Tibial nerve (tissue), 4 donors: Measurements from ENCODE around the gene NKX2-2. TPM values are rescaled to one million over a fixed set of nuclear protein-coding genes. Genes with fewer than 3 reads are reported as not detected.

ENCODE experiments used
- DNase-seq, 2 donors: peaks; one replicate each; pipeline ENCODE4 v3.0.0-alpha.2; 2019; ENCODE audit warnings: low spot score in 2 of 2
- H3K27ac ChIP-seq, 4 donors: fragments of 200-600 bp; sonication (generic) in 3 of 4; one replicate each; pipeline ENCODE4 v1.5.1; 2017 to 2019; ENCODE audit warnings: mild to moderate bottlenecking in 1 of 4
- H3K27me3 ChIP-seq, 2 donors: fragments of 200-600 bp; sonication (generic) in 1 of 2; one replicate each; pipeline versions ENCODE4 v1.5.1 to v1.6.0; 2017 to 2019
- H3K36me3 ChIP-seq, 3 donors: fragments of 200-600 bp; sonication (generic); one replicate each; pipeline ENCODE4 v1.5.1; 2018 to 2019
- H3K4me1 ChIP-seq, 4 donors: fragments of 200-600 bp; sonication (generic) in 3 of 4; one replicate each; pipeline ENCODE4 v1.5.1; 2017 to 2019
- H3K4me3 ChIP-seq, 4 donors: fragments of 200-600 bp; sonication (generic) in 3 of 4; one replicate each; pipeline ENCODE4 v1.5.1; 2017 to 2019; ENCODE audit warnings: mild to moderate bottlenecking in 1 of 4, moderate library complexity in 1 of 4
- H3K9me3 ChIP-seq, 4 donors: fragments of 200-600 bp; sonication (generic) in 3 of 4; one replicate each; pipeline ENCODE4 v1.5.1; 2017 to 2019
- EP300 ChIP-seq, 2 donors: sonication (generic); formaldehyde crosslinking; IDR thresholded peaks; one replicate each; pipeline ENCODE4 v1.6.1; 2017; ENCODE audit warnings: antibody characterized with exemption in 2 of 2, mild to moderate bottlenecking in 1 of 2
- POLR2A ChIP-seq, 2 donors: fragments of 450-650 bp; IDR thresholded peaks; one replicate each; pipeline ENCODE4 v1.6.1; 2017; ENCODE audit warnings: antibody characterized with exemption in 2 of 2, mild to moderate bottlenecking in 2 of 2, moderate library complexity in 2 of 2
- WGBS, 2 donors: methylation state at CpG; one replicate each; pipeline ENCODE4 v1.1.5; 2018; 5-methylcytosine and 5-hydroxymethylcytosine counted together
- total RNA-seq, 4 donors: library from RNA; depleted of rRNA; stranded (reverse); fragments of >200 nt; gene quantifications; one replicate each; pipeline ENCODE4 v1.1.0, GENCODE V29; 2016
- TF ChIP-seq, protein P1 (sequence below), 5 experiments: fragments of 200-600 bp in 3 of 5; fragments of 450-650 bp in 2 of 5; sonication (generic) in 3 of 5; IDR thresholded peaks; one replicate each; pipeline ENCODE4 v1.5.1; 2016 to 2019; ENCODE audit warnings: antibody characterized with exemption in 5 of 5, mild to moderate bottlenecking in 3 of 5, moderate library complexity in 2 of 5

The NKX2-2 gene
- total RNA-seq, 4 donors from 2014 or later = not detected

DNA sequence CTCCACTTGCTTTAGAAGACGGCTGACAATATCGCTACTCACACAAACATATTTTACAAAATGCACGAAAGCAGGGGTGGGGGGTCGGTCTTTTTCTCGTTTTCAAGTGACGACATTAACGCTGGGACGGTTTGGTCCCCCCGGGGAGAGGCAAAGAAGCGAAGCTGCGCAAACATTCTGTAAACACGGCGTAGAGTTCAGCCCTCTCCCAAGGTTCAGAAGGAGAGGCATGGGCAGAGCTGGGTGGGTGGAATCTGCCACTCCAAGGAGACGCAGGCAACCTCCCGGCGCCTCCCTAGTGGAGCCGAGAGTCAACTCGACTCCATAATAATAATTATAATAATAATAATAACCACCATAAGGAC, 2.4 kb downstream of the NKX2-2 start:
- Histone ChIP-seq H3K36me3 (no peaks in the 10 kb centered on the region), H3K4me1 (peaks cover 0 to 88% (median 45%) of the 10 kb centered on the region in 4 donors), H3K4me3 (no peak overlapping the region), H3K27me3 (peaks cover 5 to 100% of the 10 kb centered on the region in 2 donors), H3K9me3 (no peaks in the 10 kb centered on the region), H3K27ac (no peak overlapping the region)
- no peak for DNase-seq
- WGBS, 2 donors = 47 to 56% methylated on average over 18 of the region's 18 CpGs
- TF ChIP-seq EP300 (IDR thresholded peaks at IDR 0.05) = no peak
- TF ChIP-seq, protein P1, sequence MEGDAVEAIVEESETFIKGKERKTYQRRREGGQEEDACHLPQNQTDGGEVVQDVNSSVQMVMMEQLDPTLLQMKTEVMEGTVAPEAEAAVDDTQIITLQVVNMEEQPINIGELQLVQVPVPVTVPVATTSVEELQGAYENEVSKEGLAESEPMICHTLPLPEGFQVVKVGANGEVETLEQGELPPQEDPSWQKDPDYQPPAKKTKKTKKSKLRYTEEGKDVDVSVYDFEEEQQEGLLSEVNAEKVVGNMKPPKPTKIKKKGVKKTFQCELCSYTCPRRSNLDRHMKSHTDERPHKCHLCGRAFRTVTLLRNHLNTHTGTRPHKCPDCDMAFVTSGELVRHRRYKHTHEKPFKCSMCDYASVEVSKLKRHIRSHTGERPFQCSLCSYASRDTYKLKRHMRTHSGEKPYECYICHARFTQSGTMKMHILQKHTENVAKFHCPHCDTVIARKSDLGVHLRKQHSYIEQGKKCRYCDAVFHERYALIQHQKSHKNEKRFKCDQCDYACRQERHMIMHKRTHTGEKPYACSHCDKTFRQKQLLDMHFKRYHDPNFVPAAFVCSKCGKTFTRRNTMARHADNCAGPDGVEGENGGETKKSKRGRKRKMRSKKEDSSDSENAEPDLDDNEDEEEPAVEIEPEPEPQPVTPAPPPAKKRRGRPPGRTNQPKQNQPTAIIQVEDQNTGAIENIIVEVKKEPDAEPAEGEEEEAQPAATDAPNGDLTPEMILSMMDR (IDR thresholded peaks at IDR 0.05) = no peak
- no peak for TF ChIP-seq POLR2A (IDR thresholded peaks at IDR 0.05)

GRCh38 chr20:21510414-21511384, 3.2 kb downstream of the NKX2-2 start:
- Histone ChIP-seq H3K4me3 (peak overlapping the region in 3 of 4 donors; percentile 26 to 41 (median 27)), H3K9me3 (no peaks in the 10 kb centered on the region), H3K36me3 (no peaks in the 10 kb centered on the region), H3K4me1 (peaks cover 0 to 88% (median 50%) of the 10 kb centered on the region in 4 donors), H3K27ac (no peak overlapping the region), H3K27me3 (peaks cover 5 to 100% of the 10 kb centered on the region in 2 donors)
- 26 to 28% methylated on average over 43 to 48 of the region's 62 CpGs for WGBS, 2 donors
- TF ChIP-seq, protein P1 (IDR thresholded peaks at IDR 0.05) = no peak
- TF ChIP-seq POLR2A (IDR thresholded peaks at IDR 0.05) (no peak), EP300 (IDR thresholded peaks at IDR 0.05) (no peak)
- DNase-seq = no peak

GRCh38 chr20:21509597-21510371, 4.1 kb downstream of the NKX2-2 start:
- 2 to 8% methylated on average over 33 to 42 of the region's 43 CpGs for WGBS, 2 donors
- TF ChIP-seq EP300 (IDR thresholded peaks at IDR 0.05) (no peak), POLR2A (IDR thresholded peaks at IDR 0.05) (no peak)
- TF ChIP-seq, protein P1 (IDR thresholded peaks at IDR 0.05) = no peak
- peak overlapping the region in 3 of 4 donors; percentile 26 to 41 (median 27) for H3K4me3 ChIP-seq
- no peak for DNase-seq
- peaks cover 0 to 87% (median 50%) of the 10 kb centered on the region in 4 donors for H3K4me1 ChIP-seq
- H3K36me3 ChIP-seq = no peaks in the 10 kb centered on the region
- H3K9me3 ChIP-seq = no peaks in the 10 kb centered on the region
- no peak overlapping the region for H3K27ac ChIP-seq
- peaks cover 5 to 100% of the 10 kb centered on the region in 2 donors for H3K27me3 ChIP-seq

DNA sequence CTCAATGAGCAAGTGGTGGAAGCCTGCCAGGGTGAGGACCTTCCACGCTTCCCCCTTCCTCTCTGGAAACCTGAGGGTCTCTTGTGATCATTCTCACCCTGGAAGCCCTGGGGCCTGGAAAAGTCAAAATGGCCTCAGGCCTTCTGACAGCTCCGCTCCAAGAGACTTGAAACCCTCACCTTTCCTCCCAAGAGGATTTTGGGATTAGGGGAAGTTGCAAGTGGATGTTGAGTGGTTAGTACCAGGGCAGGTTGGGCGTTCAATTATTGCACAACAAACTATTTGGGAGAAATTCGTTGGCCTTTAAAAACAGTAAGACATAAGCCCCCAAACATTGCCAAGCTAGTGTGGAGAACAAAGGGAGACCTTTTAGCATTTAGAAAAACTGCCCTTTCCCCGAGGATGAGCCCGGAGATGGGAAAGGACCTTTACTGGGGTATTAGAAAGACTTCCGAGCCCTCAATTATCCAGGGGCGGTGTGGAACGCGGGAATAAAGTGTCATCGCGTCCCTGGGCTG, 4.7 kb downstream of the NKX2-2 start:
- WGBS, 2 donors = 5 to 6% methylated on average over 12 of the region's 12 CpGs
- no peaks in the 10 kb centered on the region for H3K9me3 ChIP-seq
- no peak overlapping the region for H3K27ac ChIP-seq
- H3K4me3 ChIP-seq = no peak overlapping the region
- DNase-seq = no peak
- H3K4me1 ChIP-seq = peaks cover 0 to 81% (median 43%) of the 10 kb centered on the region in 4 donors
- peaks cover under 1 to 100% of the 10 kb centered on the region in 2 donors for H3K27me3 ChIP-seq
- no peaks in the 10 kb centered on the region for H3K36me3 ChIP-seq
- no peak for TF ChIP-seq POLR2A (IDR thresholded peaks at IDR 0.05)
- no peak for TF ChIP-seq EP300 (IDR thresholded peaks at IDR 0.05)
- TF ChIP-seq, protein P1 (IDR thresholded peaks at IDR 0.05) = no peak
